GM21529 (cell line): ENCODE results near the gene NAA10.

Source experiments
- ATAC-seq: cut with Tn5 transposase; IDR thresholded peaks from one replicate; pipeline ENCODE4 v1.9.1; 2021; ENCODE audit not compliant: unreplicated experiment

Gene NAA10

GRCh38 chrX:153885968-153886903, 48.6 kb downstream of the NAA10 start, which contains the start of gene L1CAM:
L1CAM (minus strand) TSS chrX:153886173; CDS start chrX:153875836, 10,337 bp downstream.
- no peak for ATAC-seq

DNA sequence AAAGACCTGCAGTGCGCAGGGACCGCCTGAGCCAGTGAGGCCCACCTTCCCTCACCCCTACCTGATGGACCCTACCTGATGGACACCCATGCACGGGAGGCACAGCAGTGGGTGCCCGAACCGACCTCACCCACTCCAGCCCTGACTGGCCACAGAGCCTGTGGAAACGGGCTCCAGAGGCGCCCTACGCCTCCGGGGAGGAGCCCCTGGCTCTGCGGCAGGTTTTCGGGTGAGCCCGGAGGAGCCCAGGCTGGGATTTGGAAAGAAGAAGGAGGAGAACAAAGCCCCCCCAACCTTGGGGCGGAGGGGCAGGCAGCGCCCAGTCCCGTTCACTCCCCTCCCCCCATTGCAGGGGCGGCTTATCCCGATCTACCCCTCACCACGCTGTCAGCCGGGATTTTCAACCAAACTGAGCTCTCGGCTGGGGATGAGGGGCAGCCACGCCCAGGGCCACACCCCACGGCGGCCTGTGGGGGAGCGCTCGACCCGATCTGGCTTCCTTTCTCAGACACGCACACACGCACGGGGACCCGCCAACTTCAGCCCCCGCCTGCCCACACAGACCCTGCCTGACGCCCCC, 49.5 kb downstream of the NAA10 start:
- no peak for ATAC-seq

GRCh38 chrX:153884590-153884989, 50.2 kb downstream of the NAA10 start:
- ATAC-seq: no peak

GRCh38 chrX:153884136-153884535, 50.7 kb downstream of the NAA10 start:
- no peak for ATAC-seq

DNA sequence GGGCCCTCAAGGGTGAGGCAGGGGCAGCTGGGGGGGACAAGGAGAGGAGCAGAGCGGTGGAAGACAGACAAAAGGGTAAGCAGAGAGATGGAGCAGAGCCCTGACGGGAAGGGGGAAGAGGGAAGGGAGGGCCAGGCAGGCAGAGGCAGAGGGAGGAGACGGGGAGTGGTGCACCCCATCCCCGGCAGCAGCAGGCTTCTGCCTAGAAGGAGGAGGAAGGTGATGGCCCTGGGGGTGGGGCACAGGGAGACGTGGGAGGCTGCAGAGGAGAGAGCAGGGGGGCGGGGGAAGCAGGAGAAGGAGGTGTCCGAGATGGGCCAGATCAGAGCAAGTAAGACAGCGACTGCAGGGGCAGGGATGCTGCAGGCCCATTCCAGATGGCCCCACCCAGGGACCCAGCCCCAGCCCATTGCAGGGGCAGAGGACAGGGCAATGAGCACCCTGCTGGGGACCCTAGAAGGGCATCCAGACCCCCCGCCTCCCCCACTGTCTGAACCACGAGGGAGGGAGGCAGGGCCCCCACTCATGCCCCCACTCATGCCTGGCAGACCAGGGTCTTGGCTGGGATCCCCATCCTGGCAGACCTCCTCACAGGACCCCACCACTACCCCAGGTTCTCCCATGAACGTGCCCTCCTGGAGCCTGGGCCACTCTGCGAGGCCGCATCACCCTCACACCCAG, 51.5 kb downstream of the NAA10 start:
- no peak for ATAC-seq

- no peak for ATAC-seq
Measured at GRCh38 chrX:153882557-153882956, 52.3 kb downstream of the NAA10 start.

DNA sequence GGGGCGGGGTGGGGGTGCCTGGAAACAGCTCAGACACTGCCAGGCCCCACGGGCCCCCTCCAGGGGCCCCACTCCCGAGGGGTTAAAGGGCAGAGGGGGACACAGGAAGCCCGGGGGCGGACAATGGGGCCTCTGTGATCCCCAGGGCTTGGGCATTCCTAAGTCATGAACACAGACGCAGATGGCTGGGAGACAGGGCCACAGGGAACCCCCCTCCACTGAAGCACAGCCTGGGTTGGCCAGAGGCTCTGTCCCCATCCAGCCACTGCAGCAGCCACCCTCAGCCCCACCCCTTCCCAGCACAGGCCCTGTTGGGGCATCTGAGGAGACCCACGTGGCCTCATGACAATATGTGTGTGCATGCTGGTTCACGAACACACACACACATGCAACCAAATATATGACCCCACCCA, 52.7 kb downstream of the NAA10 start:
- no peak for ATAC-seq

DNA sequence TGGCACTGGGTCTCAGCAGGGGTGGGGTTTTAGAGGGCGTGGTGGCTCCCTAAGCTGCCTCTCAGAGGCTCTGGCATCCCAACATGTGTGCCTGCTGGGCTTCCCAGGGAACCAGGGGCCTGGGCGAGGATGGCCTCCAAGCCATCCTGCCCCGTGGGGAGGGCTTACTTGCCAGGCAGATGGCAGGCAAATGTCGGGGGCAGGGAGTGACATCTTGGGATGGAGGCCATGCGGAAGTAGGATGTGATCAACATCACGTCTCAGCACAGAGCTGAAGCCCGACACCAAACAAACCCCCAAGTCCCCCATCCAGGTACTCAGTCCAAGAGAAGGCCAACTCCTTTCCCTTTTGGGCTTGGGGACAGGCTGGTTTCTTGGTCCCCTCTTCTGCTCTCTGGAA, 53.6 kb downstream of the NAA10 start:
- ATAC-seq: no peak

DNA sequence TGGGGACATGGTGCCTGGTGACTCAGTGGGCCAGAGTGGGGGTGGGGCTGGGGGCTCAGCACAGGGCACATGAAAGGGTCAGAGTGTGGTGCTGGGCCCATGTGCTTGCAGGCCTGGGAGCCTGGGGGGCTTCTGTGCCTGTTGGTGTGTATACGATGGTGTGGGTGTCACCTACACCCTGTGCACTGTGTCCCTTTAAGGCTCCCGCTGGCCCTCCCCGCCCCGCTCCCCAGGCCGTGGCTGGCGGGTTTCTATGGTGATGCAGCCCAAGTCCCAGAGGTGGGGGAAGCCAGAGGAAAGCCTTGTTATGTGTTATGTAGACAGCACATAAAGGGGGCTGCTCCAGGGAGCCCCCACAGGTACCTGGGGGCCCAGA, 54.4 kb downstream of the NAA10 start:
- no peak for ATAC-seq

- ATAC-seq: no peak
Measured at GRCh38 chrX:153879741-153880439, 54.9 kb downstream of the NAA10 start.
